HG03139 (cell line): ENCODE measurements around the gene TERT.

Source experiments
- ATAC-seq: cut with Tn5 transposase; IDR thresholded peaks from one replicate; pipeline ENCODE4 v1.9.1; 2021; ENCODE audit not compliant: unreplicated experiment

Gene TERT

GRCh38 chr5:1222621-1223277 lies 72.1 kb downstream of the TERT start:
- no peak for ATAC-seq

GRCh38 chr5:1222147-1222546 lies 72.7 kb downstream of the TERT start:
- no peak for ATAC-seq

GRCh38 chr5:1221721-1222120 lies 73.1 kb downstream of the TERT start:
- ATAC-seq, result no peak

GRCh38 chr5:1220831-1221230 lies 74.0 kb downstream of the TERT start:
- ATAC-seq, result no peak

GRCh38 chr5:1220351-1220750 lies 74.5 kb downstream of the TERT start:
- ATAC-seq, result no peak

- ATAC-seq, result no peak
These were observed 75.1 kb downstream of the TERT start for GRCh38 chr5:1219768-1220100.

- no peak for ATAC-seq
These were observed 75.6 kb downstream of the TERT start for GRCh38 chr5:1219098-1219767.

- ATAC-seq, result no peak
These were observed 76.4 kb downstream of the TERT start for GRCh38 chr5:1218351-1219080.

GRCh38 chr5:1217596-1218206 lies 77.2 kb downstream of the TERT start:
- ATAC-seq, result no peak

- no peak for ATAC-seq
These were observed 78.0 kb downstream of the TERT start for GRCh38 chr5:1216918-1217295.

GRCh38 chr5:1216211-1216917 lies 78.5 kb downstream of the TERT start:
- ATAC-seq, result no peak

- ATAC-seq, result no peak
These were observed 79.4 kb downstream of the TERT start for GRCh38 chr5:1215320-1216096.

GRCh38 chr5:1214936-1215220 lies 80.0 kb downstream of the TERT start:
- no peak for ATAC-seq

- no peak for ATAC-seq
These were observed 80.5 kb downstream of the TERT start for GRCh38 chr5:1214163-1214935.

- ATAC-seq, result no peak
These were observed 81.2 kb downstream of the TERT start for GRCh38 chr5:1213508-1214162.

GRCh38 chr5:1212881-1213280 lies 82.0 kb downstream of the TERT start:
- no peak for ATAC-seq

- ATAC-seq, result no peak
These were observed 82.6 kb downstream of the TERT start for GRCh38 chr5:1212271-1212670.

GRCh38 chr5:1211701-1212100 lies 83.2 kb downstream of the TERT start:
- ATAC-seq, result no peak

GRCh38 chr5:1210832-1211251 lies 84.0 kb downstream of the TERT start:
- ATAC-seq, result no peak
